Daoy (cell line): ENCODE measurements around the gene ALDH16A1. TPM values are rescaled to one million over a fixed set of nuclear protein-coding genes. Genes with fewer than 3 reads are reported as not detected.

Experiments
- DNase-seq: peaks from one replicate; pipeline ENCODE4 v3.0.0-alpha.2; 2015; ENCODE audit warnings: low read depth
- total RNA-seq: library from RNA; depleted of rRNA; stranded (reverse); fragments of >200 nt; shearing (Covaris generic); gene quantifications from 2 replicates; pipeline ENCODE4 v1.2.3, GENCODE V29; 2014; rRNA removed

ALDH16A1 gene
- 50.5 and 86.2 TPM in 2 replicates for total RNA-seq

- peak; percentile 99 for DNase-seq
Measured at GRCh38 chr19:49453013-49453756, at the start of gene ALDH16A1. ALDH16A1 (plus strand) TSS chr19:49453225; CDS start chr19:49453332, 107 bp downstream.

GRCh38 chr19:49403404-49404187 is 49.4 kb upstream of the ALDH16A1 start:
- peak; percentile 38 for DNase-seq

- no peak for DNase-seq
Measured at GRCh38 chr19:49407079-49407478, 45.9 kb upstream of the ALDH16A1 start.

GRCh38 chr19:49407482-49408015 is 45.5 kb upstream of the ALDH16A1 start:
- DNase-seq = no peak

GRCh38 chr19:49408816-49409440 is 44.1 kb upstream of the ALDH16A1 start:
- peak; percentile 61 for DNase-seq

- no peak for DNase-seq
Measured at GRCh38 chr19:49409441-49410029, 43.5 kb upstream of the ALDH16A1 start.

- no peak for DNase-seq
Measured at GRCh38 chr19:49411681-49412326, 41.2 kb upstream of the ALDH16A1 start.

GRCh38 chr19:49413348-49413747 is 39.7 kb upstream of the ALDH16A1 start:
- DNase-seq = no peak

GRCh38 chr19:49414256-49414655 is 38.8 kb upstream of the ALDH16A1 start:
- no peak for DNase-seq

- no peak for DNase-seq
Measured at GRCh38 chr19:49415102-49415809, 37.8 kb upstream of the ALDH16A1 start.

- no peak for DNase-seq
Measured at GRCh38 chr19:49415810-49416200, 37.2 kb upstream of the ALDH16A1 start.

GRCh38 chr19:49417088-49417487 is 35.9 kb upstream of the ALDH16A1 start:
- no peak for DNase-seq

- no peak for DNase-seq
Measured at GRCh38 chr19:49418511-49418910, 34.5 kb upstream of the ALDH16A1 start.

- no peak for DNase-seq
Measured at GRCh38 chr19:49419173-49419572, 33.9 kb upstream of the ALDH16A1 start.

- no peak for DNase-seq
Measured at GRCh38 chr19:49420227-49420626, 32.8 kb upstream of the ALDH16A1 start.

- peak; percentile 91 for DNase-seq
Measured at GRCh38 chr19:49421039-49421877, 31.8 kb upstream of the ALDH16A1 start.

GRCh38 chr19:49421878-49422202 is 31.2 kb upstream of the ALDH16A1 start:
- DNase-seq = no peak

GRCh38 chr19:49422407-49423070 is 30.5 kb upstream of the ALDH16A1 start:
- peak; percentile 88 for DNase-seq
